ENCODE measurements around the gene DPY19L1.
"Not testable (repeated sequence)": the region's sequence is repeated elsewhere in the genome, so short reads cannot be mapped to it uniquely, and the experiment has no call there.

DNA sequence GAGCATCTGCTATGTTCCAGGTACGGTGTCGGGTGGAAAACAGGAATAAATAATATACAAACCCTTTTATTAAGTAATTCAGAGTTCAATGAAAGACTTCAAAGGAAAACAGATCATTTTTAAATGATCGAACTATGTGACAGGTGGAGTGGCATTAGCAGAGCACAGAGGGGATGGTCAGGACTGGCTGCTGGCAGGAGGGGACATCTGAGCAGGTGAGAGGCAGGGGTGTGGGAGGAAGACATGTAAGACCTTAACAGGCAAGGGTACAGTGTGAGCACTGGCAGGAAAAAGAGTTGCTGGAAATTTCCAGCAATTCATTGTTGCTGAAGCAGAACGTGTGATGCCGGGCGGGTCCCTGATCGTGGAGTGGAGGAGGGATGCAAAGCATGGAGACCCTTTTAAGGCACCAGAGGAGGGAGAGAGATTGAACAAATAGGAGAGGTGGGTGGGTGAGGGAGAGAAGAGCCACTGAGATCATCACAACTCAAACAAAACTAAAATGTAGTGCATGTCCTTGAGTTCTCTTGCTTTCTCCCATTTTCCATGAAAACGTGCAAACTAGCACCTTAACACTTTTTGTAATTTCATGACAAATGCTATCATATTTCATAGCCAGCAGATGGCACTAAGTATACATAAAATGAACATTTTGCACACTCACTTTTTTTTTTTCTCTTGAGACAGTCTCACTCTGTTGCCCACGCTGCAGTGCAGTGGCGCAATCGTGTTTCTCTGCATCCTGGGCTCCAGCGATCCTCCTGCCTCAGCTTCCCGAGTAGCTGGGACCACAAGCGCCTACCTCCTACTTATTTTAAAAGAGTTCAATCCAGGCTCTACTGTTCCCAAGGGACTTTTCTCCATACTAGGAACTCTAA is 35.9 kb upstream of the DPY19L1 start:
- not testable (repeated sequence) for TF ChIP-seq POLR2A (IDR thresholded peaks at IDR 0.05)
- TF ChIP-seq, protein P1, sequence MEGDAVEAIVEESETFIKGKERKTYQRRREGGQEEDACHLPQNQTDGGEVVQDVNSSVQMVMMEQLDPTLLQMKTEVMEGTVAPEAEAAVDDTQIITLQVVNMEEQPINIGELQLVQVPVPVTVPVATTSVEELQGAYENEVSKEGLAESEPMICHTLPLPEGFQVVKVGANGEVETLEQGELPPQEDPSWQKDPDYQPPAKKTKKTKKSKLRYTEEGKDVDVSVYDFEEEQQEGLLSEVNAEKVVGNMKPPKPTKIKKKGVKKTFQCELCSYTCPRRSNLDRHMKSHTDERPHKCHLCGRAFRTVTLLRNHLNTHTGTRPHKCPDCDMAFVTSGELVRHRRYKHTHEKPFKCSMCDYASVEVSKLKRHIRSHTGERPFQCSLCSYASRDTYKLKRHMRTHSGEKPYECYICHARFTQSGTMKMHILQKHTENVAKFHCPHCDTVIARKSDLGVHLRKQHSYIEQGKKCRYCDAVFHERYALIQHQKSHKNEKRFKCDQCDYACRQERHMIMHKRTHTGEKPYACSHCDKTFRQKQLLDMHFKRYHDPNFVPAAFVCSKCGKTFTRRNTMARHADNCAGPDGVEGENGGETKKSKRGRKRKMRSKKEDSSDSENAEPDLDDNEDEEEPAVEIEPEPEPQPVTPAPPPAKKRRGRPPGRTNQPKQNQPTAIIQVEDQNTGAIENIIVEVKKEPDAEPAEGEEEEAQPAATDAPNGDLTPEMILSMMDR (IDR thresholded peaks at IDR 0.05): peak in 4 of 6 experiments; percentile 10 to 28 (median 12)

All from Peyer's patch (tissue), 4 donors.